H1 (cell line): ENCODE results near the gene GRIK1.

ENCODE experiments used
- CTCF ChIP-seq, 3 experiments: IDR thresholded peaks; 1 replicate in 2 of 3; 2 replicates in 1 of 3; pipeline versions ENCODE4 v1.5.1 to v1.6.1; 2011; ENCODE audit warnings: low read length in 3 of 3, mild to moderate bottlenecking in 3 of 3, inconsistent platforms in 2 of 3, low read depth in 1 of 3, moderate library complexity in 1 of 3; ENCODE audit not compliant: insufficient read depth in 1 of 3; ENCODE audit errors: control extremely low read depth in 1 of 3
- EZH2 ChIP-seq: fragments of 200-600 bp; sonication (generic); IDR thresholded peaks from 2 replicates; pipeline ENCODE4 v1.7.1; 2012; ENCODE audit warnings: low read depth, mild to moderate bottlenecking, moderate library complexity, low read length, inconsistent platforms; ENCODE audit not compliant: severe bottlenecking
- TEAD4 ChIP-seq: IDR thresholded peaks from 2 replicates; pipeline ENCODE4 v1.6.1; 2012; ENCODE audit warnings: low read depth, low read length, inconsistent platforms, mixed read lengths

DNA sequence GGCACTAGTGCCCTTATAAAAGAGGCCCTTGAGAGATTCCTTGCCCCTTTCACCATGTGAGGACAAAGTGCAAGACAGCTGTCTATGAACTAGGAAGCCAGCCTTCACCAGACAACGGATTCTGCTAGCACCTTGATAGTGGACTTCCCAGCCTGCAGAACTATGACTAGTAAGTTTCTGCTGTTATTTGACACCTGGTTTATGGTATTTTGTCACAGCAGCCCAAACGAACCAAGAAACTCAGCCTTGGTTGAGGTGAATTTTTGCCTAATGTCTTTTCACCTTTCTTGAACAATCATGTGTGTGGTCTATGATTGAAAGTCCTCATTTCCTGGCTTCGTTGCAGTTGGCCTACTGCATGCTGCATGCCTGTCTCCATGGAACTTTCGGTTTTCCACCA lies 302.2 kb downstream of the GRIK1 start:
- TF ChIP-seq CTCF (IDR thresholded peaks at IDR 0.05; ENCODE audit: control extremely low read depth in 1 of 3, insufficient read depth in 1 of 3, low read depth in 1 of 3, low read length in 3 of 3) (no peak), TEAD4 (no peak), EZH2 (no peak)
